SHP77 treated with DMSO at 0.1 percent for 48 hours (cell line): ENCODE data around the gene LDAH.
A peak's percentile ranks its signal among the peaks of the same experiment; 100 is the strongest.

Source experiments
- DNase-seq: peaks from one replicate; lab custom pipeline; 2025; lab: John Stamatoyannopoulos, UW

The LDAH gene

GRCh38 chr2:20637147-20637546 is 185.8 kb downstream of the LDAH start:
- DNase-seq: no peak

GRCh38 chr2:20635675-20636584 is 187.0 kb downstream of the LDAH start:
- DNase-seq: peak; percentile 37

GRCh38 chr2:20635113-20635510 is 187.8 kb downstream of the LDAH start:
- no peak for DNase-seq

- DNase-seq: no peak
Measured at GRCh38 chr2:20634507-20635112, 188.3 kb downstream of the LDAH start.
